WTC11 (cell line): Measurements from ENCODE around the gene CRYBA2. TPM values are rescaled to one million over a fixed set of nuclear protein-coding genes. Genes with fewer than 3 reads are reported as not detected.

ENCODE experiments used
- ATAC-seq: fragments of 200-7000 bp; cut with Tn5 transposase; 2 replicates; pipeline ENCODE4 v1.10.0; 2021; ENCODE audit warnings: mild to moderate bottlenecking, moderate library complexity
- Bru-seq: library from RNA; stranded (reverse); fragments of 400-500 nt; gene quantifications from one replicate; lab custom pipeline; 2021; lab: Mats Ljungman, UMichigan
- CTCF ChIA-PET: fragments of 300-600 bp; sonication (Branson Sonifier 250); formaldehyde crosslinking; loops from one replicate; lab custom pipeline; 2021; ENCODE audit warnings: antibody characterized with exemption; lab: Charles Lee
- POLR2A ChIA-PET: fragments of 350-600 bp; sonication (Branson Sonifier 250); formaldehyde crosslinking; loops from one replicate; lab custom pipeline; 2021; ENCODE audit warnings: antibody characterized with exemption; lab: Charles Lee
- DNase-seq: peaks from one replicate; pipeline ENCODE4 v3.0.0; 2021; ENCODE audit warnings: low spot score
- H3K27ac Mint-ChIP-seq: 2 replicates; pipeline ENCODE4 v1.8.0; 2021; ENCODE audit warnings: mixed read lengths
- H3K27me3 Mint-ChIP-seq: 2 replicates; pipeline ENCODE4 v1.8.0; 2021; ENCODE audit warnings: low read depth, mild to moderate bottlenecking, moderate library complexity, mixed read lengths
- H3K36me3 Mint-ChIP-seq: 2 replicates; pipeline ENCODE4 v1.8.0; 2021; ENCODE audit warnings: mixed read lengths
- H3K4me1 Mint-ChIP-seq: 2 replicates; pipeline ENCODE4 v1.8.0; 2022; ENCODE audit warnings: mixed read lengths
- H3K4me3 Mint-ChIP-seq: 2 replicates; pipeline ENCODE4 v1.8.0; 2021; ENCODE audit warnings: mild to moderate bottlenecking, moderate library complexity, mixed read lengths
- H3K9me3 Mint-ChIP-seq: 2 replicates; pipeline ENCODE4 v1.8.0; 2021; ENCODE audit warnings: mixed read lengths
- ARID4B ChIP-seq: sonication (generic); formaldehyde crosslinking; IDR thresholded peaks from 2 replicates; pipeline ENCODE4 v1.8.0; 2023; ENCODE audit warnings: missing genetic modification reagents, mild to moderate bottlenecking, borderline replicate concordance
- JAZF1 ChIP-seq: fragments of 250-450 bp; sonication (Bioruptor Pico); IDR thresholded peaks from 2 replicates; pipeline ENCODE4 v1.9.0; 2021; ENCODE audit warnings: moderate library complexity, mild to moderate bottlenecking, inconsistent platforms
- KAT7 ChIP-seq: sonication (generic); formaldehyde crosslinking; IDR thresholded peaks from 2 replicates; pipeline ENCODE4 v1.8.1; 2023; ENCODE audit warnings: missing genetic modification reagents, mild to moderate bottlenecking, borderline replicate concordance
- PRDM15 ChIP-seq: sonication (generic); formaldehyde crosslinking; IDR thresholded peaks from 2 replicates; pipeline ENCODE4 v1.8.0; 2022; ENCODE audit warnings: missing genetic modification reagents
- SMAD3 ChIP-seq: sonication (generic); formaldehyde crosslinking; IDR thresholded peaks from 2 replicates; pipeline ENCODE4 v1.8.0; 2022; ENCODE audit warnings: missing genetic modification reagents, mild to moderate bottlenecking, borderline replicate concordance
- SMAD4 ChIP-seq: sonication (generic); formaldehyde crosslinking; IDR thresholded peaks from 2 replicates; pipeline ENCODE4 v1.8.0; 2022; ENCODE audit warnings: mild to moderate bottlenecking, missing genetic modification reagents
- SP1 ChIP-seq: sonication (generic); formaldehyde crosslinking; conservative IDR thresholded peaks from 2 replicates; pipeline ENCODE4 v1.8.1; 2022; ENCODE audit warnings: missing genetic modification reagents
- TCF7 ChIP-seq: sonication (generic); formaldehyde crosslinking; IDR thresholded peaks from 2 replicates; pipeline ENCODE4 v1.8.0; 2022; ENCODE audit warnings: mild to moderate bottlenecking, low read depth, missing genetic modification reagents, moderate library complexity
- ZNF121 ChIP-seq: sonication (generic); formaldehyde crosslinking; IDR thresholded peaks from 2 replicates; pipeline ENCODE4 v1.8.0; 2023; ENCODE audit warnings: missing genetic modification reagents
- ZNF416 ChIP-seq: fragments of 250-450 bp; sonication (Bioruptor Pico); IDR thresholded peaks from 2 replicates; pipeline ENCODE4 v1.9.0; 2021; ENCODE audit warnings: mild to moderate bottlenecking, inconsistent platforms
- ZNF423 ChIP-seq: fragments of 250-450 bp; sonication (Bioruptor Pico); IDR thresholded peaks from 2 replicates; pipeline ENCODE4 v2.1.2; 2022; ENCODE audit warnings: mild to moderate bottlenecking, moderate library complexity
- long read RNA-seq, 3 experiments: library from RNA in 1 of 3; library from capped mRNA in 1 of 3; library from polyadenylated mRNA in 1 of 3; unstranded in 2 of 3; stranded (forward) in 1 of 3; transcript quantifications; one replicate each; pipeline ENCODE4 v2.0.0, GENCODE V29; 2021
- total RNA-seq: library from RNA; stranded (reverse); gene quantifications from 3 replicates; pipeline ENCODE4 v1.2.3, GENCODE V29; 2021
- TF ChIP-seq, protein P1 (sequence below): sonication (generic); formaldehyde crosslinking; IDR thresholded peaks from 2 replicates; pipeline ENCODE4 v1.8.0; 2022; ENCODE audit warnings: mild to moderate bottlenecking, missing genetic modification reagents
- TF ChIP-seq, protein P2 (sequence below): sonication (generic); formaldehyde crosslinking; IDR thresholded peaks from 2 replicates; pipeline ENCODE4 v1.8.0; 2022; ENCODE audit warnings: mild to moderate bottlenecking, missing genetic modification reagents
- TF ChIP-seq, protein P3 (sequence below): sonication (generic); formaldehyde crosslinking; IDR thresholded peaks from 2 replicates; pipeline ENCODE4 v1.8.1; 2023; ENCODE audit warnings: mild to moderate bottlenecking, missing genetic modification reagents, moderate library complexity
- TF ChIP-seq, protein P4 (sequence below): fragments of 250-450 bp; sonication (Bioruptor Pico); IDR thresholded peaks from 2 replicates; pipeline ENCODE4 v1.9.0; 2021; ENCODE audit warnings: mild to moderate bottlenecking

CRYBA2 gene, protein sequence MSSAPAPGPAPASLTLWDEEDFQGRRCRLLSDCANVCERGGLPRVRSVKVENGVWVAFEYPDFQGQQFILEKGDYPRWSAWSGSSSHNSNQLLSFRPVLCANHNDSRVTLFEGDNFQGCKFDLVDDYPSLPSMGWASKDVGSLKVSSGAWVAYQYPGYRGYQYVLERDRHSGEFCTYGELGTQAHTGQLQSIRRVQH
- not detected in 3 replicates for total RNA-seq
- Bru-seq, nascent RNA, result not detected
- long read RNA-seq, experiment 1, result 0 reads
- long read RNA-seq, experiment 2, result 0 reads
- long read RNA-seq, experiment 3, result 0 reads

- H3K9me3 Mint-ChIP-seq, result no peaks in the 10 kb centered on the region
- peak; percentile 8 for ATAC-seq
- TF ChIP-seq PRDM15 (CRISPR knock-in tag) (peak; percentile 55; the same call in 1 of the 2 replicates), ZNF423 (CRISPR knock-in tag) (peak; percentile 83), ZNF121 (peak; percentile 47; the same call in 1 of the 2 replicates)
- TF ChIP-seq, protein P1, sequence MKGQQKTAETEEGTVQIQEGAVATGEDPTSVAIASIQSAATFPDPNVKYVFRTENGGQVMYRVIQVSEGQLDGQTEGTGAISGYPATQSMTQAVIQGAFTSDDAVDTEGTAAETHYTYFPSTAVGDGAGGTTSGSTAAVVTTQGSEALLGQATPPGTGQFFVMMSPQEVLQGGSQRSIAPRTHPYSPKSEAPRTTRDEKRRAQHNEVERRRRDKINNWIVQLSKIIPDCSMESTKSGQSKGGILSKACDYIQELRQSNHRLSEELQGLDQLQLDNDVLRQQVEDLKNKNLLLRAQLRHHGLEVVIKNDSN (CRISPR knock-in tag), result no peak
- TF ChIP-seq, protein P2, sequence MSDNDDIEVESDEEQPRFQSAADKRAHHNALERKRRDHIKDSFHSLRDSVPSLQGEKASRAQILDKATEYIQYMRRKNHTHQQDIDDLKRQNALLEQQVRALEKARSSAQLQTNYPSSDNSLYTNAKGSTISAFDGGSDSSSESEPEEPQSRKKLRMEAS (CRISPR knock-in tag), result peak; percentile 20; the same call in 1 of the 2 replicates
- TF ChIP-seq, all 79 proteins: peak for 4
- ChIA-PET POLR2A (no interaction called here), CTCF (interaction anchor here (0.6 to 10.6 kb wide), 14 partner anchors 8 to 161 kb away, joined by 3 to 158 read pairs (median 5); partner anchors contain the start of genes CFAP65 and FEV)
- DNase-seq, result peak; percentile 53
- Mint-ChIP-seq H3K36me3 (no peaks in the 10 kb centered on the region), H3K27me3 (peaks cover 100% of the 10 kb centered on the region), H3K4me3 (peak within 1 kb of the TSS; percentile 14), H3K27ac (no peak within 1 kb of the TSS), H3K4me1 (peaks cover 9% of the 10 kb centered on the region)
Observed at GRCh38 chr2:218993345-218994315, at the start of gene CRYBA2. TSS of gene CRYBA2 (minus strand) at chr2:218993422. CDS start at chr2:218993176, 246 bp downstream.

DNA sequence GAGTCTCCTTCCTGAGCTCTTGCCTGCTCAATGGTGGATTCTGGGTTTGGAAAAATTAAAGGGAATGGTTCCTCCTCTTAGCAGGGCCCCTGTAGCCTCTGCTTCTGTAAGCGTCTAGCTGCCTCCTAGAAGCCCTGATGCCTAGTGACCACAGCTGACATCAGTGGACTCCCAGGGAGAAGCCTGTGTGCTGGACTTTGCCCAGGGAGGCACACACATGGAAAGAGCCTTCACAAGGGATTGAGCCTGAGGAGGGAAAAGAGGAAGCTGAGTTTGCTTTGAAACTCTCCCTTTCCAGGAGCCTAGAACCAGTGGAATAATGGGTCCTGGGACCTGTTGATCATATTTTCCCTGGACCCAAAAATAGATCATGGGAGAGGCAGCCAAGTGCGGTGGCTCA is 49.5 kb upstream of the CRYBA2 start:
- POLR2A ChIA-PET, result no interaction called here
- peaks cover 34% of the 10 kb centered on the region for H3K27me3 Mint-ChIP-seq

More for the DNA sequence above, 49.5 kb upstream of the CRYBA2 start:
- CTCF ChIA-PET, result interaction anchor here (1.5 to 6.6 kb wide), 8 partner anchors 14 to 145 kb away, joined by 3 to 75 read pairs (median 10); no protein-coding TSS in a partner anchor
- peaks cover 4% of the 10 kb centered on the region; the same call in 1 of the 2 replicates for H3K4me1 Mint-ChIP-seq
- no peaks in the 10 kb centered on the region for H3K36me3 Mint-ChIP-seq
- ATAC-seq, result no peak
- H3K9me3 Mint-ChIP-seq, result no peaks in the 10 kb centered on the region
- H3K27ac Mint-ChIP-seq, result no peak overlapping the region
- TF ChIP-seq ARID4B, result no peak
- TF ChIP-seq SMAD4 (CRISPR knock-in tag), result no peak
- no peak for TF ChIP-seq SMAD3 (CRISPR knock-in tag)
- no peak for TF ChIP-seq JAZF1 (CRISPR knock-in tag)
- no peak for TF ChIP-seq TCF7 (CRISPR knock-in tag)
- TF ChIP-seq ZNF423 (CRISPR knock-in tag), result no peak
- TF ChIP-seq KAT7 (CRISPR knock-in tag), result no peak
- TF ChIP-seq, protein P3, sequence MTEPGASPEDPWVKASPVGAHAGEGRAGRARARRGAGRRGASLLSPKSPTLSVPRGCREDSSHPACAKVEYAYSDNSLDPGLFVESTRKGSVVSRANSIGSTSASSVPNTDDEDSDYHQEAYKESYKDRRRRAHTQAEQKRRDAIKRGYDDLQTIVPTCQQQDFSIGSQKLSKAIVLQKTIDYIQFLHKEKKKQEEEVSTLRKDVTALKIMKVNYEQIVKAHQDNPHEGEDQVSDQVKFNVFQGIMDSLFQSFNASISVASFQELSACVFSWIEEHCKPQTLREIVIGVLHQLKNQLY, result no peak
- TF ChIP-seq ZNF416, result no peak
- TF ChIP-seq, protein P4, sequence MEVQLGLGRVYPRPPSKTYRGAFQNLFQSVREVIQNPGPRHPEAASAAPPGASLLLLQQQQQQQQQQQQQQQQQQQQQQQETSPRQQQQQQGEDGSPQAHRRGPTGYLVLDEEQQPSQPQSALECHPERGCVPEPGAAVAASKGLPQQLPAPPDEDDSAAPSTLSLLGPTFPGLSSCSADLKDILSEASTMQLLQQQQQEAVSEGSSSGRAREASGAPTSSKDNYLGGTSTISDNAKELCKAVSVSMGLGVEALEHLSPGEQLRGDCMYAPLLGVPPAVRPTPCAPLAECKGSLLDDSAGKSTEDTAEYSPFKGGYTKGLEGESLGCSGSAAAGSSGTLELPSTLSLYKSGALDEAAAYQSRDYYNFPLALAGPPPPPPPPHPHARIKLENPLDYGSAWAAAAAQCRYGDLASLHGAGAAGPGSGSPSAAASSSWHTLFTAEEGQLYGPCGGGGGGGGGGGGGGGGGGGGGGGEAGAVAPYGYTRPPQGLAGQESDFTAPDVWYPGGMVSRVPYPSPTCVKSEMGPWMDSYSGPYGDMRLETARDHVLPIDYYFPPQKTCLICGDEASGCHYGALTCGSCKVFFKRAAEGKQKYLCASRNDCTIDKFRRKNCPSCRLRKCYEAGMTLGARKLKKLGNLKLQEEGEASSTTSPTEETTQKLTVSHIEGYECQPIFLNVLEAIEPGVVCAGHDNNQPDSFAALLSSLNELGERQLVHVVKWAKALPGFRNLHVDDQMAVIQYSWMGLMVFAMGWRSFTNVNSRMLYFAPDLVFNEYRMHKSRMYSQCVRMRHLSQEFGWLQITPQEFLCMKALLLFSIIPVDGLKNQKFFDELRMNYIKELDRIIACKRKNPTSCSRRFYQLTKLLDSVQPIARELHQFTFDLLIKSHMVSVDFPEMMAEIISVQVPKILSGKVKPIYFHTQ, result no peak
- no peak for TF ChIP-seq SP1 (CRISPR knock-in tag)
- TF ChIP-seq, all 79 proteins: peak for 0
- no peak overlapping the region for H3K4me3 Mint-ChIP-seq
- DNase-seq, result no peak
